Effector memory CD4-positive, alpha-beta T cell (primary cell): ENCODE results near the gene LCP2.
A peak's percentile ranks its signal among the peaks of the same experiment; 100 is the strongest.

ENCODE experiments used
- DNase-seq, 3 donors: peaks; one replicate each; pipeline ENCODE4 v3.0.0-alpha.2; 2020
- H3K27ac ChIP-seq: 2 replicates; pipeline ENCODE4 v1.7.0; 2013; ENCODE audit warnings: mild to moderate bottlenecking, low read length, moderate library complexity; ENCODE audit not compliant: insufficient read depth, poor library complexity, severe bottlenecking
- H3K27me3 ChIP-seq: replicated peaks from 2 replicates; pipeline ENCODE4 v1.7.0; 2013; ENCODE audit warnings: mild to moderate bottlenecking, low read length; ENCODE audit not compliant: insufficient read depth, control insufficient read depth, poor library complexity, severe bottlenecking
- H3K36me3 ChIP-seq: 2 replicates; pipeline ENCODE4 v1.7.0; 2013; ENCODE audit warnings: mild to moderate bottlenecking, low read length, moderate library complexity; ENCODE audit not compliant: control insufficient read depth, insufficient read depth
- H3K4me1 ChIP-seq: 2 replicates; pipeline ENCODE4 v1.7.0; 2013; ENCODE audit warnings: low read length, mild to moderate bottlenecking; ENCODE audit not compliant: control insufficient read depth, insufficient read depth, poor library complexity, severe bottlenecking
- H3K4me3 ChIP-seq: 2 replicates; pipeline ENCODE4 v1.7.0; 2013; ENCODE audit warnings: low read length, low read depth, mild to moderate bottlenecking; ENCODE audit not compliant: insufficient read depth, poor library complexity, severe bottlenecking
- H3K9me3 ChIP-seq: 2 replicates; pipeline ENCODE4 v1.7.0; 2013; ENCODE audit warnings: mild to moderate bottlenecking, low read length, moderate library complexity; ENCODE audit not compliant: control insufficient read depth

The LCP2 gene

DNA sequence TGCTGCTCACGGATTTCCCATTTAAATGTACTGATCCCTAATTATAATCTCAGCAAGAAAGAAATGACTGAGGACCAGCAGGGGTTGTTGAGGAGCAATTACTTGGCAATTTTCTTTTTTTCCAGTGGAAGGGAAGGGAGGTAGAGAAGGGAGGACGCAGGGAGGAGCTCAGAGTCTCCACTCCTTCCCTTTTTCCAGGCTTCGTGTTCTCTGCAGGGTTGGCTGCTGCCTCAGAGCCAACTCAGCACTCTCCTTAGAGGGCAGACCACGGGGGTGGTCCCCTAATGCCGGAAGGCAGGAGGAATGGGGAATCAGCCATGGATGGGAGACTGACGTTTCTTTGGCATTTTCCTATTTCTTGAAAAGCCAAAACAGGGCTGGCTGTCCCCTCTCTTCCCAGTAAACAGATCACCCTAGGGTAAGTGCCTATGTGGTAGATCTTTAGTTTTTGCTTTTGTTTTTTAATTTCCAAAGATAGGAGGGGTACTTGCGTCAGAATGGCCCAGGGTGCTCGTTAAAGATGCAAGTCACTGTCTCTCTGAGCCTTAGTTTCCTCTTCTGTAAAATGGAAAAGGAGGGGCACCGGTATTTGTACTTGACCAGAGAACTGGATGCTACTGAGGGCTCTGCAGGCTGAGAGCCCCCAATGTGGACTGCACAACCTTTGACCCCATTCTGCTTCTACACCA is 39.6 kb upstream of the LCP2 start:
- no peak overlapping the region for H3K4me3 ChIP-seq
- H3K9me3 ChIP-seq = no peaks in the 10 kb centered on the region
- no peak for DNase-seq
- no peaks in the 10 kb centered on the region for H3K36me3 ChIP-seq
- H3K4me1 ChIP-seq = peaks cover 52% of the 10 kb centered on the region
- no peaks in the 10 kb centered on the region for H3K27me3 ChIP-seq
- no peak overlapping the region for H3K27ac ChIP-seq

DNA sequence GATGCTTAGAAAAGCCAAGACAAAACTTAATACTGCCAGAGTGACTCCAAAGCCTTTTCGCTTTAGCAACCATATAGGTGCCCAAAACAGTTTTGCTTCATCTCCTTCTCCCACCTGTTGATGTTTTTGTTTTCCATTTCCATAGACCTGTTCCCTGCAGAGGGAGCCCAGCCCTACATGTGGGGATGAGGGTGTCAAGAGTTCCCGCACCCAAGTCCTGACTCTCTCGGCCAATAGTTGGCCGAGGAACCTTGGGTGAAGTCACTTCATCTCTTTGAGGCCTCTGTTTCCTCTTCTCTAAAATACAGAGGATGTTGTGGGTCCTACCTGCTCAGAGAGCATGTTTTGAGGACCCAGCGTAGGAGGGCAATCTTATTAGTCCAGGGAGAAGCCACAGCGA is 38.5 kb upstream of the LCP2 start:
- peak overlapping the region; percentile 63 for H3K27ac ChIP-seq
- no peaks in the 10 kb centered on the region for H3K9me3 ChIP-seq
- H3K36me3 ChIP-seq = no peaks in the 10 kb centered on the region
- DNase-seq = no peak
- no peaks in the 10 kb centered on the region for H3K27me3 ChIP-seq
- H3K4me1 ChIP-seq = peaks cover 62% of the 10 kb centered on the region
- no peak overlapping the region for H3K4me3 ChIP-seq

GRCh38 chr5:170334626-170335025 is 37.0 kb upstream of the LCP2 start:
- H3K4me3 ChIP-seq = peak overlapping the region; percentile 31
- H3K27ac ChIP-seq = peak overlapping the region; percentile 94
- H3K9me3 ChIP-seq = no peaks in the 10 kb centered on the region
- no peak for DNase-seq
- H3K27me3 ChIP-seq = no peaks in the 10 kb centered on the region
- peaks cover 76% of the 10 kb centered on the region for H3K4me1 ChIP-seq
- H3K36me3 ChIP-seq = no peaks in the 10 kb centered on the region

GRCh38 chr5:170333161-170333910 is 35.8 kb upstream of the LCP2 start:
- H3K27ac ChIP-seq = peak overlapping the region; percentile 94
- H3K9me3 ChIP-seq = no peaks in the 10 kb centered on the region
- H3K27me3 ChIP-seq = no peaks in the 10 kb centered on the region
- H3K4me1 ChIP-seq = peaks cover 78% of the 10 kb centered on the region
- H3K4me3 ChIP-seq = peak overlapping the region; percentile 31
- peak; percentile 53 to 67 (median 65) for DNase-seq
- H3K36me3 ChIP-seq = no peaks in the 10 kb centered on the region

GRCh38 chr5:170332058-170332457 is 34.5 kb upstream of the LCP2 start:
- DNase-seq = no peak
- Histone ChIP-seq H3K4me1 (peaks cover 83% of the 10 kb centered on the region), H3K4me3 (no peak overlapping the region)

DNA sequence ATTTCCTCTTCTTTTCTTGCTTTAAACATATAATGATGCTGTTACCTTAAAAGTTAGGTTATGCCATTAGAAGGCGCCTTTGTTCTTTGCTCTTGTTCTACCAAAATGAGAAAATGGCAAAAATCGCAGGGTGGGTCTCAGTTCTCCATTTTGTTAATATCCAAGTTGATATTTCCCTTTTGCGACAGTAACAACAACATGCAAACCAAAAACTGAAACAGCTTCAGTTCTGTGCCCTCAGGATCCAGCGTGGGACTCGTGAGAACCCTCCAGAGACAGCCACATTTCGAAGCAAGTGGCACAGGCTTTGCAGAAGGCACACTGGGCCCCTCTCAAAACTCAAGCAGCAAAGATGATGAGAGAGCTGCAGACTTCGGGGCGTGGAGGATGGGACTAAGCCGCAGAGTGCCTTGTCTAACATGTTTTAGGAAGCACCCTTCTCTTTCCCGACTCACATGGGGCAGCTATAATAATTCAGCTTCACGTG is 33.0 kb upstream of the LCP2 start:
- Histone ChIP-seq H3K4me1 (peaks cover 71% of the 10 kb centered on the region), H3K9me3 (no peaks in the 10 kb centered on the region), H3K36me3 (no peaks in the 10 kb centered on the region), H3K27ac (peak overlapping the region; percentile 94), H3K27me3 (no peaks in the 10 kb centered on the region), H3K4me3 (peak overlapping the region; percentile 4)
- DNase-seq = peak in 1 of 3 donors; percentile 18

More at GRCh38 chr5:170332058-170332457, 34.5 kb upstream of the LCP2 start:
- no peaks in the 10 kb centered on the region for H3K27me3 ChIP-seq
- H3K9me3 ChIP-seq = no peaks in the 10 kb centered on the region
- H3K36me3 ChIP-seq = no peaks in the 10 kb centered on the region
- H3K27ac ChIP-seq = peak overlapping the region; percentile 94

GRCh38 chr5:170329524-170329923 is 31.9 kb upstream of the LCP2 start:
- Histone ChIP-seq H3K4me3 (no peak overlapping the region), H3K9me3 (no peaks in the 10 kb centered on the region), H3K36me3 (no peaks in the 10 kb centered on the region), H3K27me3 (no peaks in the 10 kb centered on the region), H3K27ac (peak overlapping the region; percentile 94), H3K4me1 (peaks cover 64% of the 10 kb centered on the region)
- no peak for DNase-seq

DNA sequence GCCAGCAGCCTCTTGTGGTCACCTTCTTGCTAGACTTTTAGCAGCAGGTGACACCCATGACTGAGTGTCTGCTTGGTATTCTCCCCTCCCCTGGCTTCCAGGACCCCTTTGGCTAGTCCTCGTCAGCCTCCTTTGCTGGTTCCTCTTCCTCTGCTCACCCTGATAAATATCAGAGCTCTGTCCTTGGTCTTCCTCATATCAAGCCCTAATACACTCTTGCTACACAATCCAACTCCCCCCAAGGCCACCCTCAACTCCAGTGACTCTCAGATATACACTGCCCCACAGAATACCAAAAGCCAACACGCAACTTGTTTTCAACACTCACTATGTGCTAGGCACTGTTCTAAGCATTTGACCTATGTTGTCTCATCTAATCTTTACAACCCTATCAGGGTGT is 30.3 kb upstream of the LCP2 start:
- Histone ChIP-seq H3K4me3 (no peak overlapping the region), H3K27ac (peak overlapping the region; percentile 8), H3K36me3 (no peaks in the 10 kb centered on the region), H3K4me1 (peaks cover 47% of the 10 kb centered on the region), H3K9me3 (no peaks in the 10 kb centered on the region), H3K27me3 (no peaks in the 10 kb centered on the region)
- no peak for DNase-seq

DNA sequence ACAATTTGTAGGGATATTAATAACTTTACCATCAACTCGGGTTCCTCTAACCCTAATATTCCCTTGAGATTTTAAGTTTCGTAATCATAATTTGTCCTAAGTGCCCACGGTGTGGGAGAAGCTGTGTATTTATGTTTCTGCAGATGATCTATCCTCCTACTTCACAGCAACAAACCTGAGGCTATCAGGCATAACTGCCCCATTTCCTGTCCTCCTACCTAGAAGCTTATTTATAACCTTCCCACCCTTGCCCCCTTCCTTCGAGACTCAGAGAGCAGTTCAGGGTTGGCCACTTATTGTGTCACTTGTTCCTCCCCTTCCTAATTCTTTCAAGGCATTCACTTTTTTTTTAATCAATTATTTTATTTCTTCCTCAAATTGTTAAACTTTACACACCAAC is 29.6 kb upstream of the LCP2 start:
- no peaks in the 10 kb centered on the region for H3K9me3 ChIP-seq
- no peaks in the 10 kb centered on the region for H3K27me3 ChIP-seq
- peaks cover 41% of the 10 kb centered on the region for H3K4me1 ChIP-seq
- no peaks in the 10 kb centered on the region for H3K36me3 ChIP-seq
- DNase-seq = no peak
- no peak overlapping the region for H3K27ac ChIP-seq
- H3K4me3 ChIP-seq = no peak overlapping the region

GRCh38 chr5:170319301-170319700 is 21.7 kb upstream of the LCP2 start:
- no peak overlapping the region for H3K27ac ChIP-seq
- no peak for DNase-seq

More at GRCh38 chr5:170319301-170319700, 21.7 kb upstream of the LCP2 start:
- Histone ChIP-seq H3K27me3 (no peaks in the 10 kb centered on the region), H3K4me3 (no peak overlapping the region), H3K36me3 (no peaks in the 10 kb centered on the region), H3K4me1 (no peaks in the 10 kb centered on the region), H3K9me3 (no peaks in the 10 kb centered on the region)
